ENCODE data around the gene TPGS1.
"Not testable (repeated sequence)": the region's sequence is repeated elsewhere in the genome, so short reads cannot be mapped to it uniquely, and the experiment has no call there.

The TPGS1 gene

DNA sequence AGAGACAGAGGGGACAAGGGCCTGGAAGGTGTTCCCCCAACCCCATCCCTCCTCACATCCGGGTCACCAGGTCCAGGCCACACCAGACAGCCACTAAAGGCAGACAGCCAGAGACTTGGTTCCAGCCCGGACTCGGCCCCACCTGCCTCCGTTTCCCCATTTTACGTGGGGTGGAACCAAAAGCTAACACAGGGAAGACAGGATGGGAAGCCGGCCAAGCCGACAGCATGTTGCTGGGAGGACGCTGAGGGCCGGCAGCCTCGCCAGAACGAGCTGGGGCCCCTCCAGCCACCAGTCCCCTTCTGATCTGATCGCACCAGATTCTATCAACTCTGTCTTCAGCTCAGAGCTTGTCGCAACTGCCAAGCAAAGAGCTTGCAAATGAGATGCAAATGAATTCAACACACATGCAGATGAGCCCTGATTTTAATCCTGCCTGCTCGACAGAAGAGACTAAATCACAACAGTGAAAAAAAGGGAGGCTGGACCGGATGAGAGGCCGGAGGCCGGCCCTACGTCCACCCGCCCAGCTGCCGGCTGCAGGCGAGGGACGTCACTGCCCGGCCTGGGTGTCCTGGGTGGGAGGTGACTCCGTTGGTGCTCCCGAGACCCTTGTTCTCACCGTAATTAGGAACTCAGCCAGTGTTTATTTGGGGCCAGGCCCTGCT, 28.9 kb upstream of the TPGS1 start:
- no peak for DNase-seq

GRCh38 chr19:478976-479375, 28.3 kb upstream of the TPGS1 start:
- DNase-seq: no peak

DNA sequence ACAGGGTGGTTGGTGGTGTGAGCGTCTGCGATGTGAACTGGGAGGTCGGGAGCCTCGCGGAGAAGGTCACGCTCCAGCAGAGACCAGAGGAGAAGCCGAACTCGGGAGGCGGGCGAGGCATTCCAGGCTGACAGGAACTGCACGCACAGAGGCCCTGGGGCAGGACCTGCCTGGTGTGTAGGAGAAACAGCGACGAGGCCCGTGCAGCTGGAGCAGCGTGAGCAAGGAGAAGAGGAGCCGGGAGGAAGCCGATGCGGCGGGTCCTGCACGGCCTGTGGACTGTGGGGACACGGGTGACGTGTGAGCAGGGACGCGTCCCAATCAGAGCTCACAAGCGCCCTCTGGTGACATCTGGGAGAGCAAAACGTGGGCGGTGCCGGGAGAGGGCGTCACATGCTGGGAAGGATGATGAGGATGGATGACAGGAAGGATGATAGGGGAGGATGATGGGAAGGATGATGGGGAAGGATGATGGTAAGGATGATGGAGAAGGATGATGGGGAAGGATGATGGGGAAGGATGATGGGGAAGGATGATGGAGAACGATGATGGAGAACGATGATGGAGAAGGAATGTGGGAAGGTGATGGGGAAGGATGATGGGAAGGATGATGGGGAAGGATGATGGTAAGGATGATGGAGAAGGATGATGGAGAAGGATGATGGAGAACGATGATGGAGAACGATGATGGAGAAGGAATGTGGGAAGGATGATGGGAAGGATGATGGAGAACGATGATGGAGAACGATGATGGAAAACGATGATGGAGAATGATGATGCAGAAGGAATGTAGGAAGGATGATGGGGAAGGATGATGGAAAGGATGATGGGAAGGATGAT, 27.1 kb upstream of the TPGS1 start:
- no peak for DNase-seq

GRCh38 chr19:481100-481499, 26.2 kb upstream of the TPGS1 start:
- not testable (repeated sequence) for DNase-seq

DNA sequence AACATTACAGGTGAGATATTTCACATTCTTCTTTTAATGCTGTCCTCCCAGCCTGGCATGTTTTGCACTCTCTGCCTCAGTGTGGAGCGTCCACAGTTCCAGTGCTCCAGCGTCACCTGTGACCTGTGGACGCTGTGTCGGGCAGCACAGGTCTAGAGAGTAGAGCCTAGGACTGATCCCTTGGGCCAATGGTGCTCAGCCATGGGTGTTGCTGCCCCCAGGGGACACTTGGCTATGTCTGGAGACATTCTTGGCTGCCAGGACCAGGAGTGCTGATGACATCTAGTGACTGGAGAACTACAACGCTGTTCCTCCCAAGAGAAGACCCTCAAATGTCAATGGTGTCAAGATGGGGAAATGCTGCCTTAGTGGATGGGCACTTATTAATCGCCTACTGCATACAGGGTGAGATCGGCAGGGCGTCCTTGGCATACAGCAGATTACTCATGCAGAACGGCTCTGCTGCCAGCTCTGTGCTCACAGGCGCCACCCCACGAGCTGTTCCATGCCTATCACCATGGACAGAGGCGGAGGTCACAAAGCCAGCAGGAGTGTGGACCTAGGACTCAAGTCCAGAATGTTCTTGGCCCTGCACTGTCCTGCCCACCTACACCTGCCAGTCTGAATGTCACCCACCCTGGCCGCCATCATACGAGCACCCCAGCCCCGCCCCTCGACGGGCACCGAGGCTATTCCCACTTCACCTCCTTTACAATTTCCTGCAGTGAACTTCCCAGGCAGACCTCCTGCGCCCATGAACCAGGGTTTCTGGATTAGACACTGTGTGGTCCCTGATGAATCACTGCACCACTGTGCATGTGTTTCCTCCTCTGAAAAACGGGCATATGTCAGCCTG, 24.9 kb upstream of the TPGS1 start:
- no peak for DNase-seq

DNA sequence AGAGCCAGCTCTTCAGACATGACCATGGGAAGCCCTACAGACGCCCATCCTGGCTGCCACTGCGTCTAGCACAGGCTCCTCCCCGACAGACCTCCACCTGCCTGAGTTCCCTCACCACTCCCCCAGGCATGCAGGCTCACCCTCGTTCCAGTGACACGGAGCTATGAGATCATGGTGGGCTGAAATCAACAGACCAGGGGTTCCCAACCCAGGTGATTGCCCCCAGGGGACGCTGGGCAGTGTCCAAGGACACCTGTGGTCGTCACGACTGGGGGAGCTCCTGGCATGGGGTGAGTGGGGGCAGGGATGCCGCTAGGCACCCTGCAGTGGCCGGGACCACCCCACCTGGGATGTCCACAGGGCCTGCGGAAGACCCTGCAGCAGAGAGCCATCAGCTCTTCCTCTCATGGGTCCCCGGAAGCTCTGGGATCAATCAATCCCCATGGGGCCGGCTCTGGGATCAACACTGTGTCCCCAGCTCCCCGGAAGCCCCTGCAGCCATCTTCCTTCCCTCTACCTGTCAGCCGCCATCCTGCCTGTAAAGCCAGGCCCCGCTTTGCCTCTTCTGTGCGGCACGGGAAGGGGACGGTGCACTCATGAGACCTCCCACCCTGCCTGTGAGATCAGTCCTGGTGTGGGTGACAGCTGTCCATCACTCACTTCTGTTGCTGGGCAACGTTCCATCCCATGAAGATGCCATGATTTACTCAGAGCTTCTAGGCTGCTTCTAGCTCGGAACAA, 23.8 kb upstream of the TPGS1 start:
- DNase-seq: no peak

GRCh38 chr19:484494-484893, 22.8 kb upstream of the TPGS1 start:
- DNase-seq: no peak

DNA sequence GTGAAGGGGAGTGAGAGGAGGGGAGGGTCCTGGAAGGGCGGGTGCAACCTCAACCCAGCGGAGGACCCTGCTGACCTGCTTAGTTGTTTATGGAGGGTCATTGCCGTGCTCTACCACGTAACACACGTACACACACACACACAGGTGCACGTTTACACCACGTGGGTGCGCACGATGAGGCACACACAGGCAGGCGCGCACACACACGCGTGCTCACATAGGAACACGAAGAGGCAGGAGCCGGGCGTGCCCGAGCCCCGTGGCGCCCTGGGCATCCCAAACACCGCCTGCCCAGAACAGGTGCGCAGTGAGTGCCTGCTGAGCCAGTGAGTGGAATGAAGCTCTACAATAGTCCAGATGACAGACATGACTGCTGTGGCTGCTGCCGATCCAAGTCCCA, 22.2 kb upstream of the TPGS1 start:
- DNase-seq: no peak

GRCh38 chr19:485583-486236, 21.6 kb upstream of the TPGS1 start:
- DNase-seq: no peak

DNA sequence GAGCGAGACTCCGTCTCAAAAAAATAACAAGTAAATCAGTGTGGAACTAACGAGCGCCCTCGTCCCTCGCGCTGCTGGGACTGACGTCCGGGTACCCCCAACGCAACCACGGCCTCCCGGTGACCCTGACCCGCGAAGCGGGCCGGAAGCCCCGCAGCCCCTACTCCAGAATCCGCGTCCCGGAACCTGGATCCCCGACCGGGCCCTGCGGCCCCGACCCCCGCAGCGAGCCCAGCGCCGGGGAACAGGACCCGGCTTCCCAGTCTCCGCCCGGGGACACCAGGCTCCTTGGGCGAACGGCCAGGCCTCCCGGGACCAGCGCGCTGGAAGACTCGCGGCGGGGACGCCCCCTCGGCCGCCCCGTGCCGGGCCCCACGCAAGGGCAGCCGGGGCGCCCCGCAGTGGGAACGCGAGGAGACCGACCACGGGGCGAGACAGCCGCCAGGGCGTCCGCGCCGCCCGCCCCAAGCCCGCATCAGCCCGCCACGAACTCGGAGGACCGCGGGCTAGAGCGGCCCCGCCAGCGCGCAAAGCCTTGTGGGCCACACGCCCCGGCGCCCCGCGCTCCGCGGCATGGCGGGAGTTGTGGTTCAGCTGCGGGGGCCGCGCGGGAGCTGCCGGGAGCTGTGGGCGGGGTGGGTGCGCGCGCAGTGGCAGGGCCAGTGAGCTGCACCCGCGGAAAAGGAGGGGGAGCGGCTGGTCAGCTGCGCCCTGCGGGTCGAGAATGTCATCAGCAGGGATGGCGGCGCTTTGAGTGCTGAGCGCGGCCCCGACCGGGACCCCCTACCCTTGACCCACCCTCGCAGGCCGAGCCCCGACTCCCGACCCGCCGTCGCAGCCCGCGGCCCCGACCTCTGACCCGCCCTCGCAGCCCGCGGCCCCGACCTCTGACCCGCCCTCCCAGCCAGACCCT, 18.5 kb upstream of the TPGS1 start:
- no peak for DNase-seq

- no peak for DNase-seq
These were observed 17.7 kb upstream of the TPGS1 start for GRCh38 chr19:489418-490196.

DNA sequence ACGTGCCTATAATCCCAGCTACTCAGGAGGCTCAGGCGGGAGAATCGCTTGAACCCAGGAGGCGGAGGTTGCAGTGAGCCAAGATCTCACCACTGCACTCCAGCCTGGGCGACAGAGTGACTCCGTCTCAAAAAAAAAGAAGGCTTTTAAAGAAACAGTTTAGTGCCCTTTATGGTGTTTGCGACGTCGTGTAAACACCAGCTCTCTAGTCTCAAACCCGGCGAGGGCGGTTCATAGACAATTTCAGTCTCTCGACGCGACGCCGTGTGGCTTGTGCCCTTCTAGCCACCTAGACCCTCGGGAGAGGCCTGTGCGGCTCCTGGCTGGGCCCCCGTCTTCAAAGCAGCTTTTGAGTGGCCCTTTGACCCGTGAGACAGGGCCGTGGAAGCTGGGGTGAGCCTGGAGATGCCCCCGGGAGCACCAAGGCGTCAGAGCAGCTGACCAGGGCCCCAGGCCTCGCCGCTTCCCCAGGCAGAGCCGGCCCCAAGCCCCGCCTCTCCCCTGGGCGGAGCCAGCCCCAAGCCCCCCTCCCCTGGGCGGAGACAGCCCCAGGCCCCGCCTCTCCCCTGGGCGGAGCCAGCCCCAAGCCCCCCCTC, 16.1 kb upstream of the TPGS1 start:
- no peak for DNase-seq

DNA sequence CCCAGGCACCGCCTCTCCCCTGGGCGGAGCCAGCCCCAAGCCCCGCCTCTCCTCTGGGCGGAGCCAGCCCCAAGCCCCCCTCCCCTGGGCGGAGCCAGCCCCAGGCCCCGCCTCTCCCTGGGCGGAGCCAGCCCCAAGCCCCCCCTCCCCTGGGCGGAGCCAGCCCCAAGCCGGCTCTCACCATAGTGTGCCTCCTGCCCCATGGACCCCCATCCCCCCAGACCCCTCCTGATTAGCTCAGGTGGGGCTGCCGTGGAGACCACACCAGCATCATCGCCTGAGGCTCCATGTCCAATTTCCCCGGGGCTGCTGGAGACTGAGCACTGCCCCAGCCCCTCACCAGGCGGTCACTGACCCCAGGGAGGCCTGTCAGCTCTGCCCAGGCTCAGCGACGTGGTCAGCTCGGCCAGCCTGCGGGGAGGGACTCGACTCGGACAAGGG, 15.2 kb upstream of the TPGS1 start:
- no peak for DNase-seq

- DNase-seq: no peak
These were observed 13.7 kb upstream of the TPGS1 start for GRCh38 chr19:493391-494170.

DNA sequence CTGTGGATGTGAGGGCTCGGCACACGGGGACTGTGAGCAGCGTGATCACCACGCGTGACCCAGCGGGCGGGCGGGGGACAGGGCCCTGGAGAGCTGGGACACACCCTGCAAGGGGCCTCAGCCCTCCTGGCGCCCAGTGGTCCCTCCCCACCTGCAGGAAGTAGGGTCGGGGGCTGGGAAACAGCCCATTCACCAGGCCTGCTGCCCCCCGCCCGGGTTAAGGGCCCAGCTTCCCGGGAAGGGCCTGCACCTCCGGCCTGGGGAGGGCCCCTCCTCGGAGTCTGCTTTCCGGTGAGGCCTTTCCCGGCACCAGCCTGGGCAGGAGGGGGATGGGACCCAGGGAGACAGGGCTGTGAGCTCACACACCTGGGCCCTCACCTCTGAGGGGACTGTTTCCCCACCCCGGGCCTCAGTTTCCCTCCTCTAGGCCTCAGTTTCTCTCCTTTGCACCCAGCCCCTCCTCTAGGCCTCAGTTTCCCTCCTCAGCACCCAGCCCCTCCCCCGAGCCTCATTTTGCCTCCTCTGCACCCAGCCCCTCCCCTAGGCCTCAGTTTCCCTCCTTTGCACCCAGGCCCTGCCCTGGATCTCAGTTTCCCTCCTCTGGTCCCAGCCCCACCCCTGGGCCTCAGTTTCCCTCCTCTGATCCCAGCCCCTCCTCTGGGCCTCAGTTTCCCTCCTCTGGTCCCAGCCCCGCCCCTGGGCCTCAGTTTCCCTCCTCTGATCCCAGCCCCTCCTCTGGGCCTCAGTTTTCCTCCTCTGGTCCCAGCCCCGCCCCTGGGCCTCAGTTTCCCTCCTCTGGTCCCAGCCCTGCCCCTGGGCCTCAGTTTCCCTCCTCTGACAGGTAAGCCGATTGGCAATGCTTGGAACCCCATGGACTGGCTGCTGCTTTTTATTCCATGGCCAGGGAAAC, 12.9 kb upstream of the TPGS1 start:
- no peak for DNase-seq

DNA sequence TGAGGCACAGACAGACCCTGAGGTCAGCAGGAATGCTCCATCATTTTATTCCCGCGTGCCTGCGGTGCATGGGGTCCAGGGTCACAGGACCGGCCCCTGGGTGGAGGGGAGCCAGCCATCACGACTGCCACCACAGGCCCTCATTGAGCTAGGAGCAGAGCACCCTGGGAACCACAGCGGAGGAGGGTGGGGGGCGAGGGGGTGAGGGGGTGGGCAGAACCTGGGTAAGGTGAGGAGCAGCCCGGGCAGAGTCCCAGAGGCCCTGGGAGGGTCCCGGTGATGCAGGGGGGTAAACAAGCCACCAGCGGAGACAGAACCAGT, 12.3 kb upstream of the TPGS1 start:
- DNase-seq: no peak

DNA sequence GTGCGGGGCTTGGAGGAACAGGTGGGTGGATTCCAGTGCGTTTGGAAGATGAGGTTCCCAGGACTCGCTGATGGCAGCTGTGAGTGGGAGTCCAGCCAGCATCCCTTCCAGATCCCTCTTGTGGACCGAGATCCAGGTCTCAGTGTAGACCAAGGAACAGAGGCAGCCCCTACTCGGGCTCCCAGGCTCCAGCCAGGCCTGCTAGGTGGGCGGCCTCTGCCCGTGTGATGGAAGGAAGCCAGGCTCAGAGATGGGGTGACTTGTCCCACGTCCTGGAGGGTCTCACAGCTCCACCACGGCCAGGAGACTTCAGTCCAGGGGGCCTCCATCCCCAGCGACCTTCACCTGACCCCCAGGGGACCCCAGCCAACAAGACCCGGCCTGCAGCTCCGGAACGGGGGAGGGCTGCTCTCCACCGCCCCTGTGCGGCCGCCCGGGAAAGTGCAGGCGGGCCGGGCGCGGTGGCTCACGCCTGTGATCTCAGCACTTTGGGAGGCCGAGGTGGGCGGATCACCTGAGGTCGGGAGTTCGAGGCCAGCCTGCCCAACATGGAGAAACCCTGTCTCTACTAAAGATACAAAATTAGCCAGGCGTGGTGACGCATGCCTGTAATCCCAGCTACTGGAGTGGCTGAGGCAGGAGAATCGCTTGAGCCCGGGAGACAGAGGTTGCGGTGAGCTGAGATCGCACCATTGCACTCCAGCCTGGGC, 11.7 kb upstream of the TPGS1 start:
- DNase-seq: no peak

All from cortex of kidney (tissue), 1 donor.